Effector CD8-positive, alpha-beta T cell (primary cell): ENCODE results near the gene RARRES2.
"Not testable (repeated sequence)": the region's sequence is repeated elsewhere in the genome, so short reads cannot be mapped to it uniquely, and the experiment has no call there.

ENCODE experiments used
- DNase-seq: peaks from one replicate; lab custom pipeline; 2025; lab: John Stamatoyannopoulos, UW

RARRES2 gene

GRCh38 chr7:150317748-150318444, 23.5 kb downstream of the RARRES2 start:
- DNase-seq, result no peak

DNA sequence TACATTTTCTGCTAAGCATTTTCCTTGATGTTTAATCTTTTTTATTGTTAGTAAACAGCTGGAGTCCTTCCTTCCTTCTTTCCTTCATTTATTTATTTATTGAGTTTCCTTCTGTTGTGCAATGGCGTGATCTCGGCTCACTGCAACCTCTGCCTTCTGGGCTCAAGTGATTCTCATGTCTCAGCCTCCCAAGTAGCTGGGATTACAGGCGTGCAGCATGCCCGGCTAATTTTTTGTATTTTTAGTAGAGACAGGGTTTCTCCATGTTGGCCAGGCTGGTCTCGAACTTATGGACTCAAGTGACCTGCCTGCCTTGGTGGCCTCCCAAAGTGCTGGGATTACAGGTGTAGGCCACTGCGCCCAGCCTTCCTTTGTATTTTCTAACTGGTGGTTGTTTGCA, 24.4 kb downstream of the RARRES2 start:
- DNase-seq, result not testable (repeated sequence)

DNA sequence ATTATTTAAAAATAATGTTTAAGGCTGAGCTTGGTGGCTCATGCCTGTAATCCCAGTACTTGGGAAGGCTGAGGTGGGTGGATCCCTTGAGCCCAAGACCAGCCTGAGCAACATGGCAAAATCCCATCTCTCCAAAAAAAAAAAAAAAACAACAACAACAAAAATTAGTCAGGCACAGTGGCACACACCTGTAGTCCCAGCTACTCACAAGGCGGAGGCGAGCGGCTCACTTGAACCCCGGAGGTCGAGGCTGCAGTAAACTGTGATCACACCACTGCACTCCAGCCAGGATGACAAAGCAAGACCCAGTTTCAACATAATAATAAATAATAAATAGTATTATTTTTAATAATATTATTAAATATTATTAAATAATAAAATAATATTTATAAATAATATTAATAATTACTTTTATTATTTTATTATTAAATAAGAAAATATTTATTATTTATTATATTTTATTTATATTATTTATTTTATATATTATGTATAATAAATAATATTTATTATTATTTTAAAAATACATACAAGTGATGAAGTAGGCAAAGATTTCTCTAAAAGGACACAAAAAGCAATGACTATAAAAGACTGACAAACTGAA, 26.7 kb downstream of the RARRES2 start:
- no peak for DNase-seq

- no peak for DNase-seq
These were observed 27.6 kb downstream of the RARRES2 start for GRCh38 chr7:150313870-150314269.

- no peak for DNase-seq
These were observed 28.0 kb downstream of the RARRES2 start for GRCh38 chr7:150313367-150313809.

DNA sequence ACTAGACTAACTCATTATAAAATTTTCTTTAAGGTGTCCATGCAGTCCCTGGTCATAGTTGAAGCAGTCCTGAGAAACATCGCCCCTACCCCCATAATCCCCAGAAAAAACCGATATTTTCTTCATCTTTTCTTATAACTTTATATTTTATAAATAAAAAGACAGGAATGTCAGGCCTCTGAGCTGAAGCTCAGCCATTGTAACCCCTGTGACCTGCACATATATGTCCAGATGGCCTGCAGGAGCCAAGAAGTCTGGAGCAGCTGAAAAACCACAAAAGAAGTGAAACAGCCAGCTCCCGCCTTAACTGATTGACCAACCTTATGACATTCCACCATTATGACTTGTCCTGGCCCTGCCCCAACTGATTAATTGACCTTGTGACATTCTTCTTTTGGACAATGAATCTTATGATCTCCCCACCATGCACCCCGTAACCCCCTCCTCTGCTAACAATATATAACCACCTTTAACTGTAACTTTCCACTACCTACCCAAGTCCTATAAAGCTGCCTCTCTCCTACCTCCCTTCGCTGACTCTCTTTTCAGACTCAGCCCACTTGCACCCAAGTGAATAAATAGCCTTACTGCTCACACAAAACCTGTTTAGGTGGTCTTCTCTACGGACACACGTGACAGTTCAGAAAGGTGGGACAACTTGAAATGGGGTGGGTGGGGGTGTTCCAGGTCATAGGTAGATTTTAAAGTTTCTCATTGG, 28.6 kb downstream of the RARRES2 start:
- DNase-seq, result not testable (repeated sequence)

DNA sequence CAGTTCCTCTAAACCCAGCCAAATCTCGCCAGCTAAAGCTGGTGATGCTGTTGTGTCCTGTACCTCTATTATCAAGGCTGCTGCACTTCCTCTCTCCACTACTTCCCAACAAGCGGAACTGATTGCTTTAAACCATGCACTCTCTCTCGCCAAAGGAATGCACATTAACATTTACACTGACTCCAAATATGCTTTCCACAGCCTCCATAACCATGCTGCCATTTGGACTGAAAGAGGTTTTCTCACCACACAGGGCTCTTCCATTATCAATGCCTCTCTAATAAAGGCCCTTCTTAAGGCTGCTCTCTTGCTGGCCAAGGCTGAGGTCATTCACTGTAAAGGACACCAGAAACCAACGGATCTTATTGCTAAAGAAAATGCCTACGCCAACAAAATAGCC, 29.7 kb downstream of the RARRES2 start:
- DNase-seq, result no peak

DNA sequence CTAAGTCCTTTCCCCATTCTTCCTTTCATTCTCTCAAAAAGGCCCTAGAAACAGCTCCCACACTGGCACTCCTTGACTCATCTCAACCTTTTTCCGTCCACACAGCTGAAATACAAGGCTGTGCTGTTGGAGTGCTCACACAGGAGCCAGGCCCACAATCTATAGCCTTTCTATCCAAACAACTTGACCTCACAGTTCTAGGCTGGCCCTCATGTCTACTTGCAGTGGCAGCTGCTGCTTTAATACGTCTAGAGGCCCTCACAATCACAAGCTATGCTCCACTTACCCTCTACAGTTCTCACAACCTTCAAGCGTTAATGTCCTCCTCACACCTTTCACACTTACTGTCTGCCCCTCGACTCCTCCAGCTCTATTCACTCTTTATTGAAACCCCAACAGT, 30.3 kb downstream of the RARRES2 start:
- no peak for DNase-seq

- DNase-seq, result no peak
These were observed 32.9 kb downstream of the RARRES2 start for GRCh38 chr7:150308575-150308974.

DNA sequence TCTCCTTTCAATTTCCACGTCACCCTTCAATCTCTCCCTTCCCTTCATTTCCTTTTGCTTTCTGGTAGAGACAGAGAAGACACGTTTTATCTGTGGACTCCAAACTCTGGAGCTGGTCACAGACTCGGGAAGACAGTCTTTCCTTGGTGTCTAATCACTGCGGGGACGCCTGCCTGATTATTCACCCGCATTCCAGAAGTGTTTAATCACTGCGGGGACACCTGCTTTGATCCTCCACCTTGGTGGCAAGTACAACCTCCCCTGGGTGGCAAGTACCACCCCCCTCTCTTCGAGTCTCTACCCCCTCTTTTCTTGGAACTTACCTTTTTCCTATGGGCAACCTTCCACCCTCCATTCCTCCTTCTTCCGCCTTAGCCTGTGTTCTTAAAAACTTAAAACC, 33.5 kb downstream of the RARRES2 start:
- no peak for DNase-seq

- DNase-seq, result no peak
These were observed 34.3 kb downstream of the RARRES2 start for GRCh38 chr7:150307129-150307528.

GRCh38 chr7:150306377-150306776, 35.1 kb downstream of the RARRES2 start:
- not testable (repeated sequence) for DNase-seq

DNA sequence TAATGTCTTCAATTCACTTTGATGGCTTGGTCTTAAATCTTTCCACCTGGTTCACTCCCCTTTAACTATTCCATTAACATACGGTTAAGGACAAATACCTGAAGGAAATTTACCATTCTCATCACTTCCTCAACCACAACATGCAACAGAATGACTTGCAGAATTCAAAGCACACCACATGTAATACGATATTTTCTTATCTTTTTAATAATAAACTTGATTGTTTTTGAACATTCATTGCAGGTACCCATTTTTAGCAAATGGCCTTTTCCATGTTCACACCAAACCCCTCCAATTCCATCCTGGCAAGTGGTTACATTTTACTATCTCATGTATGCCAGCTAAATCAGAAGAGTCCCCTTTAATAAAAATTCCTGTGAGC, 35.5 kb downstream of the RARRES2 start:
- not testable (repeated sequence) for DNase-seq

- DNase-seq, result not testable (repeated sequence)
These were observed 36.0 kb downstream of the RARRES2 start for GRCh38 chr7:150305259-150305902.

GRCh38 chr7:150304499-150305258, 36.8 kb downstream of the RARRES2 start:
- not testable (repeated sequence) for DNase-seq

DNA sequence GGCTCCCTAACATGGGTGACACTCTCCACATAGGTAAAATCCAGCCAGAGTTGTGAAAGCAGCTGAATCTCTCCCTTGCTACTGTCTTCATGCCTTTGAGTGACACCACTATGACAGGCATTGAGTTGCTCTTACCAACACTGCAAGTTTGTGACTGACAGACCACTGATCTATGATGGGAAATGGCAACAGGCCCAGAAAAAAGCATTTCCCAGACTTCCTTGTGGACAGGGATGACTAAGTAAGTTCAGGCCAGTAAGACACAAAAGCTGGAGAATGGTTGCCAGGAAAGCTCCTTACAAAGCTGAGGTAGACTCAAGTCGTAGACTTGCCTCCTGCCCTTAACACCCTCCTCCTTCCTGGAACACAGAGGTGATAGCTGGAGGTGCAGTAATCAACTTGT, 38.5 kb downstream of the RARRES2 start:
- not testable (repeated sequence) for DNase-seq

DNA sequence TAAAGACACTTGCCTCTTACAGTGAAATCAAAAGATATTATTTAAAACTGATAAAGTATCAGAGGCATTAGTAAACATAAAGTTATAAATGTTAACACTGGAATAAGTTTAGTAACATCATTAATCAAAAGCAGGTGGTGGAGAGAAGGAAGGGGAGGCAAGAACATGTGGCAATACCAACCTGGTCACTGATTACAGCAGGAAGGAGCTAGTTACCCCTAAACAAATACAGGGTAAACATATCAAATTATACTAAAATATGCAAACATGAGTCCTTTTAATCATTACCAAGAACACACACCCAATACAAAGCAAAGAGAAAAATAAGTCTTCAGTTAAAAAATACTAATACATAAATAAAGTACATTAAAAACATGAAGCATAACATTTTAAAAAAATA, 43.5 kb downstream of the RARRES2 start:
- not testable (repeated sequence) for DNase-seq

- not testable (repeated sequence) for DNase-seq
These were observed 44.6 kb downstream of the RARRES2 start for GRCh38 chr7:150296802-150297201.

DNA sequence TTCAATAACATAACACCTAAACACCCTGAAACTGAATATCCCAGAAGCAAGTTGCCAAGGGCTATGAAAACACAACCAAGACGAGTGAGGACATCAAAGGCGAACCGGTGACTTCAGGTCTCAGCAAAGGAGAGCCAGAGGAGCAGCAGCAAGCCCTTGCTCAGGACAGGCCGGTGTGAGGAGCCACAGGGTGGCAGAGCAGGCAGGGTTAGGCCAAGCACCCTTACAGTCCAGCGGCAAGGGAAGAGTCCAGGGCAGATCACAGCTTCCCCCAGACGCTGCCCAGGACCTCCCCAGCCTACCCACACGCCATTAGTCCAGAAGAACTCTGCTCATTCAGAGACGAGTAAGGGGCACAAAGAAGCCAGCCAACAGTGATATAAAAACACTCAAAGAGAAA, 45.8 kb downstream of the RARRES2 start:
- DNase-seq, result not testable (repeated sequence)

DNA sequence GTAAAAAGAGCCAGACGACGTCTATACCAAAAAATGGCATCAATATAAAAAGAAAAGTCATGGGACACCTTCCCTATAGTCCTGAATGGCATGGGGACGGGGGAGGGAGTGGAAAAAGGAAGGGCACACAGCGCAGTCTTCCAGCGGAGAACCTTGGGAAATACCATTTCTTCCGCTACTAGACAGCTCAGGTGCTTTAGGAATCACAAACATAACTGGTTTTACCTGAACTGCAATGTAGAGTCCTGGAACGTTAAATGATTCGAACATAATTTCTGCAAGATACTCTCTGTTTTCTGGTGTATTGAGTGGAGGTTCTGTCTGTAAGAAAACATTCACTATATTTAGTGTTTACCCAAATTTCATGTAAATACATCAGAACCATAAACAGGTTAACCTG, 46.4 kb downstream of the RARRES2 start:
- not testable (repeated sequence) for DNase-seq

- DNase-seq, result not testable (repeated sequence)
These were observed 51.1 kb downstream of the RARRES2 start for GRCh38 chr7:150290317-150290716.

DNA sequence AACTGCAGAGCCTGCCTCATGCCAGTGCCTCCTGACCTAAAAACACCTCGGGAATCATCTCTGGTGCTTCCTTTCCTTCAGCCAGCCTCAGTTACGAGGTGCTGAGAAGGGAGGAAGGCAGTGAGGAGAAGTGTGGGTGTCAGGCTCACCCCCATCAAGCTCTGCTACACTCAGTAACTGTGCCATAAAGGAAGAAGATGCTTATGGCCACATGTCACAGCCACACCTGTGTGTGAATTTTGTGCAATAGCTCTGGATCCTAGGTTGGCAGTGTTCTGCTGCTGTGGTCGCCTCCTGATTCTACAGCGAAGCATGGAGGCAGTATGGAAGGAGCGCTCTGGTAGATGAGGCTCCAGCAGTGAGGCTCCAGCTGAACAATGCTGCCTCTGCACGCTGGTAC, 52.6 kb downstream of the RARRES2 start:
- not testable (repeated sequence) for DNase-seq
